Ovary (tissue), 3 donors: ENCODE data around the gene MAP6.

ENCODE experiments used
- CTCF ChIP-seq, 3 donors: fragments of 450-650 bp in 2 of 3; fragments of 200-600 bp in 1 of 3; IDR thresholded peaks; one replicate each; pipeline versions ENCODE4 v1.5.1 to v1.8.0; 2016 to 2022; ENCODE audit warnings: antibody characterized with exemption in 3 of 3, mild to moderate bottlenecking in 1 of 3
- POLR2A ChIP-seq: fragments of 450-650 bp; IDR thresholded peaks from one replicate; pipeline ENCODE4 v1.6.1; 2017; ENCODE audit warnings: antibody characterized with exemption, mild to moderate bottlenecking, moderate library complexity
- donor health status: DM: no; HTN: no; CAD: no.

- TF ChIP-seq CTCF (IDR thresholded peaks at IDR 0.05): no peak
- TF ChIP-seq POLR2A: no peak
These were observed 127.4 kb downstream of the MAP6 start for GRCh38 chr11:75541193-75542087.
